ENCODE data around the gene CTSK. TPM values are rescaled to one million over a fixed set of nuclear protein-coding genes. Genes with fewer than 3 reads are reported as not detected.

Gene CTSK
- total and polyA plus RNA-seq, 2 of the 13 experiments (the other 11 are each of a cell fraction or from before 2014, with no cell fraction given), result 1.4 to 6.3 TPM

DNA sequence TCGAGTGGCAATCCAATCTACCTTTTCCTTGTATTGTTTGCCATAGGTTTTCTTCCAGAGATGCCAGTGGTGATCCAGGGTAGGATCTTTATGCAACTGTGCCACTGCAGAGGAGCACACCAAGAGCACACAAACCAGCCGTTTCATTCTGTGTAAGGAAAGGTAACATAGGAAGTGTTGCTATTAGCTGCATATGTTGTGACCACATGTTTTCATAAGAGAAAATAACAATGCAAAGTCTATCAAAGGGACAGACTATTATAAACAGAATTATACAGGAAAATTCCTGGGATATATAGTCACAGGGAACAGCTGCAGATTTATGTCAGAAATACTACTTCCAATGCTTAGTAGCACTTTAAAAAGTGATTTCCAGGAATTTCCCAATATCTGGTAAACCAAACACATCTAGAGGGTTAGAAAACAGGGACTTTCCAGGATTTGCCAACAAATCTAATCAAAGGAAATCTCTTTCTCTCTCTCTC, 43.4 kb downstream of the CTSK start:
- Histone ChIP-seq H3K27me3 (ENCODE audit: control insufficient read depth in 1 of 2, insufficient read depth in 2 of 2, low read length in 2 of 2) (no peaks in the 10 kb centered on the region; a peak in 1 of 5 replicates), H3K36me3 (replicated peaks in 1 of 2; ENCODE audit: control insufficient read depth in 1 of 2, insufficient read depth in 2 of 2, low read length in 2 of 2) (no peaks in the 10 kb centered on the region), H3K4me3 (replicated peaks in 1 of 3; ENCODE audit: insufficient read depth in 1 of 3, low read depth in 2 of 3, low read length in 3 of 3) (no peak overlapping the region), H3K9ac (ENCODE audit: insufficient read depth, low read depth, low read length) (no peak overlapping the region), H3K4me2 (ENCODE audit: low read depth, low read length) (peak overlapping the region; percentile 57), H3K79me2 (ENCODE audit: insufficient read depth, low read length) (no peaks in the 10 kb centered on the region), H4K20me1 (ENCODE audit: insufficient read depth, low read length) (no peaks in the 10 kb centered on the region), H3K4me1 (ENCODE audit: insufficient read depth, low read length) (peaks cover 25% of the 10 kb centered on the region), H3K27ac (ENCODE audit: extremely low read length, insufficient read depth, low read length) (no peak overlapping the region), H3K9me3 (ENCODE audit: low read length) (peaks cover 6% of the 10 kb centered on the region; the same call in 1 of the 2 replicates), H2AFZ (ENCODE audit: low read length) (peak overlapping the region; percentile 93)
- no peak for FAIRE-seq
- DNase-seq (ENCODE audit: low spot score), result peak; percentile 1
- CTCF ChIA-PET (ENCODE audit: low intra/inter-chr PET ratio, low total read pairs), result no interaction called here
- intact Hi-C loops (cut with micrococcal nuclease; ENCODE audit: unreplicated experiment) (loop anchor here (10.0 kb wide), 1 partner anchor 50 kb away; no protein-coding TSS in a partner anchor), in situ Hi-C loops (cut with HindIII; ENCODE audit: extremely low pct_ligation_motif_present, low pct_unique_long_range_greater_than_20kb) (no loop called here)
- TF ChIP-seq, protein P1, sequence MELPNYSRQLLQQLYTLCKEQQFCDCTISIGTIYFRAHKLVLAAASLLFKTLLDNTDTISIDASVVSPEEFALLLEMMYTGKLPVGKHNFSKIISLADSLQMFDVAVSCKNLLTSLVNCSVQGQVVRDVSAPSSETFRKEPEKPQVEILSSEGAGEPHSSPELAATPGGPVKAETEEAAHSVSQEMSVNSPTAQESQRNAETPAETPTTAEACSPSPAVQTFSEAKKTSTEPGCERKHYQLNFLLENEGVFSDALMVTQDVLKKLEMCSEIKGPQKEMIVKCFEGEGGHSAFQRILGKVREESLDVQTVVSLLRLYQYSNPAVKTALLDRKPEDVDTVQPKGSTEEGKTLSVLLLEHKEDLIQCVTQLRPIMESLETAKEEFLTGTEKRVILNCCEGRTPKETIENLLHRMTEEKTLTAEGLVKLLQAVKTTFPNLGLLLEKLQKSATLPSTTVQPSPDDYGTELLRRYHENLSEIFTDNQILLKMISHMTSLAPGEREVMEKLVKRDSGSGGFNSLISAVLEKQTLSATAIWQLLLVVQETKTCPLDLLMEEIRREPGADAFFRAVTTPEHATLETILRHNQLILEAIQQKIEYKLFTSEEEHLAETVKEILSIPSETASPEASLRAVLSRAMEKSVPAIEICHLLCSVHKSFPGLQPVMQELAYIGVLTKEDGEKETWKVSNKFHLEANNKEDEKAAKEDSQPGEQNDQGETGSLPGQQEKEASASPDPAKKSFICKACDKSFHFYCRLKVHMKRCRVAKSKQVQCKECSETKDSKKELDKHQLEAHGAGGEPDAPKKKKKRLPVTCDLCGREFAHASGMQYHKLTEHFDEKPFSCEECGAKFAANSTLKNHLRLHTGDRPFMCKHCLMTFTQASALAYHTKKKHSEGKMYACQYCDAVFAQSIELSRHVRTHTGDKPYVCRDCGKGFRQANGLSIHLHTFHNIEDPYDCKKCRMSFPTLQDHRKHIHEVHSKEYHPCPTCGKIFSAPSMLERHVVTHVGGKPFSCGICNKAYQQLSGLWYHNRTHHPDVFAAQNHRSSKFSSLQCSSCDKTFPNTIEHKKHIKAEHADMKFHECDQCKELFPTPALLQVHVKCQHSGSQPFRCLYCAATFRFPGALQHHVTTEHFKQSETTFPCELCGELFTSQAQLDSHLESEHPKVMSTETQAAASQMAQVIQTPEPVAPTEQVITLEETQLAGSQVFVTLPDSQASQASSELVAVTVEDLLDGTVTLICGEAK (IDR thresholded peaks at IDR 0.05), result no peak
- TF ChIP-seq, protein P1 (CRISPR knock-in tag; IDR thresholded peaks at IDR 0.05), result no peak
- TF ChIP-seq RELA (CRISPR knock-in tag; IDR thresholded peaks at IDR 0.05), result peak; percentile 86; the same call in 1 of the 2 replicates
- no peak for TF ChIP-seq ONECUT2 (CRISPR knock-in tag; IDR thresholded peaks at IDR 0.05)
- TF ChIP-seq, protein P2, sequence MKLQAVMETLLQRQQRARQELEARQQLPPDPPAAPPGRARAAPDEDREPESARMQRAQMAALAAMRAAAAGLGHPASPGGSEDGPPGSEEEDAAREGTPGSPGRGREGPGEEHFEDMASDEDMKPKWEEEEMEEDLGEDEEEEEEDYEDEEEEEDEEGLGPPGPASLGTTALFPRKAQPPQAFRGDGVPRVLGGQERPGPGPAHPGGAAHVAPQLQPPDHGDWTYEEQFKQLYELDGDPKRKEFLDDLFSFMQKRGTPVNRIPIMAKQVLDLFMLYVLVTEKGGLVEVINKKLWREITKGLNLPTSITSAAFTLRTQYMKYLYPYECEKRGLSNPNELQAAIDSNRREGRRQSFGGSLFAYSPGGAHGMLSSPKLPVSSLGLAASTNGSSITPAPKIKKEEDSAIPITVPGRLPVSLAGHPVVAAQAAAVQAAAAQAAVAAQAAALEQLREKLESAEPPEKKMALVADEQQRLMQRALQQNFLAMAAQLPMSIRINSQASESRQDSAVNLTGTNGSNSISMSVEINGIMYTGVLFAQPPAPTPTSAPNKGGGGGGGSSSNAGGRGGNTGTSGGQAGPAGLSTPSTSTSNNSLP (IDR thresholded peaks at IDR 0.05; ENCODE audit: low read depth, low read length), result 0 out of 2 replicates have a peak, but pooled peaks have one; percentile 11
- TF ChIP-seq ZNF703 (CRISPR knock-in tag; IDR thresholded peaks at IDR 0.05; ENCODE audit: borderline replicate concordance), result no peak
- peak; percentile 92 for TF ChIP-seq BCL6 (CRISPR knock-in tag; IDR thresholded peaks at IDR 0.05)
- POLR2A ChIA-PET, result no interaction called here
- 14% methylated on average over 2 of the region's 2 CpGs for WGBS (ENCODE audit: low lambda C conversion rate)
- BruUV-seq (replicated peaks), result no TSS peak
- no peak for ATAC-seq

Measured in HepG2 (cell line).